Fibroblast of the aortic adventitia (primary cell): Measurements from ENCODE around the gene PITPNM3. TPM values are rescaled to one million over a fixed set of nuclear protein-coding genes. Genes with fewer than 3 reads are reported as not detected.

Source experiments
- DNase-seq: peaks from one replicate; pipeline ENCODE4 v3.0.0-alpha.2; 2010; ENCODE audit warnings: low read depth
- H3K4me3 ChIP-seq: 2 replicates; pipeline ENCODE4 v1.5.1; 2011; ENCODE audit warnings: low read depth, mild to moderate bottlenecking, control low read depth, low read length, moderate library complexity
- total RNA-seq: library from RNA; depleted of rRNA; stranded (reverse); fragments of >200 nt; gene quantifications from 2 replicates; pipeline ENCODE4 v1.2.3, GENCODE V29; 2012; ENCODE audit warnings: low replicate concordance
- TF ChIP-seq, protein P1 (sequence below): IDR thresholded peaks from 2 replicates; pipeline ENCODE4 v1.5.1; 2011; ENCODE audit warnings: mild to moderate bottlenecking, low read length, control low read depth, inconsistent platforms; ENCODE audit not compliant: insufficient read depth

Gene PITPNM3
- total RNA-seq, 1 donor, result 1.3 TPM

DNA sequence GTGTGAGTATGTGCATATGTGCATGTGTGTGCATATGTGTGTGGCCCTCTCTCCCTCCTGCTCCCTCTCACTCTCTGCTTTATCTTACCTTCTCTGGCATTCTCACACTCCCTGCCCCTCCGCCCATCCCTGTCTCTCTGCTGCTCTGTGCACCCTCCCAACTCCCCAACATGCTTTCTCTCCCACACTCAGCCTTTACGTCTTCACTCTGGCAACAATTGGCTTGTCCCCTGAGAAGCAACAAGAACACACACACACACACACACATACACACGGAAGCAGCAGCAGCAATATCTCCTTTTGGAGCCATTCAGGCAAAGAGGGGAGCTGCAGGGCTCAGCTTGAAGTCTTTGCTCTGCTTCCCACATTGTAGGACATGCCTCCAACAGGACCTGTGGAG is 27.8 kb downstream of the PITPNM3 start:
- H3K4me3 ChIP-seq, result no peak overlapping the region
- TF ChIP-seq, protein P1, sequence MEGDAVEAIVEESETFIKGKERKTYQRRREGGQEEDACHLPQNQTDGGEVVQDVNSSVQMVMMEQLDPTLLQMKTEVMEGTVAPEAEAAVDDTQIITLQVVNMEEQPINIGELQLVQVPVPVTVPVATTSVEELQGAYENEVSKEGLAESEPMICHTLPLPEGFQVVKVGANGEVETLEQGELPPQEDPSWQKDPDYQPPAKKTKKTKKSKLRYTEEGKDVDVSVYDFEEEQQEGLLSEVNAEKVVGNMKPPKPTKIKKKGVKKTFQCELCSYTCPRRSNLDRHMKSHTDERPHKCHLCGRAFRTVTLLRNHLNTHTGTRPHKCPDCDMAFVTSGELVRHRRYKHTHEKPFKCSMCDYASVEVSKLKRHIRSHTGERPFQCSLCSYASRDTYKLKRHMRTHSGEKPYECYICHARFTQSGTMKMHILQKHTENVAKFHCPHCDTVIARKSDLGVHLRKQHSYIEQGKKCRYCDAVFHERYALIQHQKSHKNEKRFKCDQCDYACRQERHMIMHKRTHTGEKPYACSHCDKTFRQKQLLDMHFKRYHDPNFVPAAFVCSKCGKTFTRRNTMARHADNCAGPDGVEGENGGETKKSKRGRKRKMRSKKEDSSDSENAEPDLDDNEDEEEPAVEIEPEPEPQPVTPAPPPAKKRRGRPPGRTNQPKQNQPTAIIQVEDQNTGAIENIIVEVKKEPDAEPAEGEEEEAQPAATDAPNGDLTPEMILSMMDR, result no peak
- DNase-seq, result no peak

DNA sequence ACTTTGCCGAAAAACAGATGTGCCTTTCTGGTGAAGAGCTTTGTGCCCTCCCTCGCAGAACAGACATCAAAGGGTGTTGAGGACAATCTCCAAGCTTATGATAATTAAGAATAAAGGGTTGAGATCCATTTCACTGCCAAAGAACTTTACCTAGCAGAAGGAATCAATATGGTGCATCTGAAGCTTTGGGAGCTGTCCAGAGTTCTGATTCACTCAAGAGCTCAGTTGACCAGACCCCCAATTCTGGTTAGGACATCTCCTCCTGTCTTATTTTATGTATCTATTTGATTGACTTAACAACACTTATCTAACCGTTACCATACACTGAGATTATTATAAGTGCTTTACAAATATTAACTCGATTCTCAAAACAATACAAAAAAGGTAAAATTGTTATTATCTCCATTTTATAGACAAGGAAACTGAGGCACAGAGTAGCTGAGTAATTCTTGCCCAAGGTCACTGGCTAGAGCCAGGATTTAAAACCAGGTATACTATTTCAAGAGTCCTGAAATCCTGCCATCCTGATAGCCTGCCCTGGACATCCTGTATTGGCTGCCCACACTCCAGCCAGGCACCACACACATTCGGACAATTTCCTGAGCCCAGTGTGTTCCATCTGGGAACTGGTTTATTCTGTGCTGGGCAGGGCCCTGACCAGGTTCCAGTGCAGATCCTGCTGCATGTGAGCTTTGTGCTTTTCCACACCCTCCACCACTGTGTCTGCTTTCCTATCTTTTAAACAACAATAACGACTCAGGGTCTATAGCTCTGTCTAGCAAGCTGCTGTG is 29.8 kb downstream of the PITPNM3 start:
- H3K4me3 ChIP-seq, result no peak overlapping the region
- TF ChIP-seq, protein P1, result no peak
- DNase-seq, result peak; percentile 20

DNA sequence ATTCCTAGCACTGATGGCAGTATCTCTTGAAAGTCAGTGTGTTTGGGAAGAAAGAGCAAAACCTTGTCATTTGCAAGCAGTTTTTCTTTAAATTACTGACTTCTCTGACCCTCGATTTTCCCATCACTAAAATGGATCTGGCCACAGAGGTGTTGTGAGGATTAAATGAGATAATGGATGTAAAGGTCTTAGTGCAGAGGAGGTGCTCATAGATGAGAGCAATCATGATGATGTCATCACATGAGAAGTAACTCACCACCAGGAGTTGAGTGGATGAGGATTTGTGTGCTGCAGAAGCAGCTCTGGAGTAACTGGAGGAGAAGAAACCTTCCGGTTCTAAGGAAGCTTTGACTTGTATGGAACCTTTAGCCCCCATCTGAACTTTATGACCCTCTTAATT is 30.6 kb downstream of the PITPNM3 start:
- H3K4me3 ChIP-seq, result no peak overlapping the region
- TF ChIP-seq, protein P1, result no peak
- DNase-seq, result no peak

DNA sequence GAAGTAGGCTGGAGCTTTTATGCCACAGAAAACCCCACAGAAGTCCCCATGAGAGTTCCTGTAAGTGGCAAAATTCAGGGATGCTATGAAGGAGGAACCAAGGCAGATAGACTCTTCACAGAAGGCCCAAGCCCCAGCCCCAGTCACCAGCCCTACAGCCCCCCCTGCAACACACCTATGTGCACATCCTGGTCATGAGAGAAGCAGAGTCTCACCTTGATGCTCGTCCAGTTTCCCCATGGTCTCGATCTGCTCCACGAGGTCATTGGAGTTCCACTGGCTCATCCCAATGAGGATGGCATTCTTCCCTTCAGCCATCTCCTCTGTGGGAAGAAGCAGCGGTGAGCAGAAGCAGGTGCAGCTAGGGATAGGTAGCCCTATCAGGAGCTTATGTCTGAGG is 31.2 kb downstream of the PITPNM3 start:
- H3K4me3 ChIP-seq, result no peak overlapping the region
- no peak for DNase-seq
- TF ChIP-seq, protein P1, result no peak

DNA sequence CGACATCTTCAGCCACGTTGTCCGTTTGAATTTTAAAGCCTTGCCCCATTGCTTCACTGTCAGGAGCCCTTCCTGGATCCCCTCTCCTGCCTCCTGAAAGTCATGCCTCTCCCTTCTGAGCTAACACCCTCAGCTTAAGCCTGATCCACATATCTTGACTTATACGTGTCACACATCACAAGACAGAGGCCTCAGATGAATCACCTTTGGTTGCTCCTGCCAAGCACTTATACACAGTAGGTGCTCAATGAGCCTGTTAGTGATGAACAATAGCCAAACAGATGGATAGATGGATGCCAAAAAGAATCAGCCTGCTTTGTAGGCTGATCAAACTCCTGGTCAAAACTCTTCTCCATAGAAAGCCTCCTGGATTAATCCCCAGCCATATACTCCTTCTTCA is 31.8 kb downstream of the PITPNM3 start:
- TF ChIP-seq, protein P1, result no peak
- DNase-seq, result no peak
- no peak overlapping the region for H3K4me3 ChIP-seq

DNA sequence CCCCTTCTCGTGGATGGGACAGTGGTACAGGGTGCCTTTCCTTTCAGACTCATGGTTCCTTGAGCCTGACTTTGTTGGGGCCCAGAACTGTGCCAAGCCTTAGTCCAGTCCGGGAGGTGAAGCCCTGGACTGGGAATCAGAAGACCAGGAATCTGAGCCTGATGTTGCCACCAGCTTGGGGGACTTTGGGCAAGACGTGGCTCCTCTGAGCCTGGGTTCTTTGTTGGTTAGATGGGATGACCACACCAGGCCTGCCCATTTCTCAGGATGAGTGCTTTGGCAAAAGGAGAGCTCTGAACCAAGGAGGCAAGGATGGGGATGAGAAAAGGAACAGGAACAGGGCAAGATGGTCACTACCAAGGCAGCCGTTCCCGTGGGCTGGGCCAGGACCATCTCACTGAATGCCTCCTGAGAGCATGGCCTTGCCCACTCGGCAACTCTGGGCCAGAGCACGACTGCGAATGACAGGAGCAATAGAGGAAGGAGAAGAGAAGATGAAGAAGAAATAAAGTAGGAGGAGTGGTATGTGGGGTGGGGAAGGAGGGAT is 32.5 kb downstream of the PITPNM3 start:
- TF ChIP-seq, protein P1, result no peak
- no peak overlapping the region for H3K4me3 ChIP-seq
- DNase-seq, result no peak
